ENCODE results near the gene CCER1.

DNA sequence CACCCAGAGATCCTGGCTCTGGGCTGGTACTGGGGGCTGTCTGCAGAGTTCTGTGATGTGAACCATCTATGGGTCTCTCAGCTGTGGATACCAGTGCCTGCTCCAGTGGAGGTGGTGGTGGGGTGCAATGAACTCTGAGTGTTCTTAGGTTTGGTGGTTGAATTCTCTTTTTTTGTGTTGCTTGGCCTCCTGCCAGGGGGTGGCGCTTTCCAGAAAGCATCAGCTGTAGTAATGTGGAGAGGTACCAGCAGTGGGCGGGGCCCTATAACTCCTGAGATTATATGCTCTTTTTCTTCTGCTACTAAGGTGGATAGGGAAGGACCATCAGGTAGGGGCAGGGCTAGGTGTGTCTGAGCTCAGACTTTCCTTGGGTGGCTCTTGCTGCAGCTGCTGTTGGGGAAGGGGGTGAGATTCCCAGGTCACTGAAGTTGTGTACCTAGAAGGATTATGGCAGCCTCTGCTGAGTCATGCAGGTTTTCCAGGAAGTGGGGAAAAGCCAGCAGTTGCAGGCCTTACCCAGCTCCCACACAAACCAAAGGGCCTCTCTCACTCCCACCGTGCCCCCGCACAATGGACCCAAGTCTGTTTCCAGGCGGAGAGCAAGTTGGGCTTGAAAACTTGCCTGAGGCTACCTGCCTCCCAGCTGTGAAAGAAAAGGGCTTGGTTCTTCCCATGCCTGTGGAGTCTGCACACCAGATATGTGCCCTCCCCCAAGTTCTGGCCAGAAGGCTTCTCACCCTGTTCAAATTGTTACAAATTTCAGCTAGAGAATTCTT lies 18.6 kb downstream of the CCER1 start:
- TF ChIP-seq CTCF (IDR thresholded peaks at IDR 0.05), result no peak
- no peak for TF ChIP-seq POLR2A (IDR thresholded peaks at IDR 0.05)

Data from right lobe of liver (tissue), 4 donors.